Midbrain (tissue), 1 donor: Measurements from ENCODE around the gene WDR43.
A peak's percentile ranks its signal among the peaks of the same experiment; 100 is the strongest.
"Not testable (repeated sequence)": the region's sequence is repeated elsewhere in the genome, so short reads cannot be mapped to it uniquely, and the experiment has no call there.

Experiments
- DNase-seq: peaks from one replicate; lab custom pipeline; 2025; lab: John Stamatoyannopoulos, UW

The WDR43 gene

DNA sequence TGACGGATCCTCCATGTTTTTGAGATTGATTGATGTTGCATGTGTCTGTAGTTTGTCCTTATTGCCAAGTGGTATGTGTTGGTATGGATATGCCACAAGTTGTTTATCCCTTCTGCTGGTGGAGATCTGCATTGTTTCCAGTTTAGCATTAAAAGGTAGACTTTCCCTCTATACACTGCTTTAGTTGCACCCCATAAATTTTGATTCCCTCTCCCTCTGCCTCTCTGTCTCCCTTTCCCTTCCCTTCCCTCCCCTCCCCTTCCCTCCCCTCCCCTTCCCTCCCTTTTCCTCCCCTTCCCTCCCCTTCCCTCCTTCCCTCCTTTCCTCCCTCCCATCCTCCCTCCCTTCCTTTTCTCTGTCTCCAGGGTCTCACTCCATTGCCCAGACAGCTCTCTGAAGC lies 68.0 kb downstream of the WDR43 start:
- DNase-seq = no peak

DNA sequence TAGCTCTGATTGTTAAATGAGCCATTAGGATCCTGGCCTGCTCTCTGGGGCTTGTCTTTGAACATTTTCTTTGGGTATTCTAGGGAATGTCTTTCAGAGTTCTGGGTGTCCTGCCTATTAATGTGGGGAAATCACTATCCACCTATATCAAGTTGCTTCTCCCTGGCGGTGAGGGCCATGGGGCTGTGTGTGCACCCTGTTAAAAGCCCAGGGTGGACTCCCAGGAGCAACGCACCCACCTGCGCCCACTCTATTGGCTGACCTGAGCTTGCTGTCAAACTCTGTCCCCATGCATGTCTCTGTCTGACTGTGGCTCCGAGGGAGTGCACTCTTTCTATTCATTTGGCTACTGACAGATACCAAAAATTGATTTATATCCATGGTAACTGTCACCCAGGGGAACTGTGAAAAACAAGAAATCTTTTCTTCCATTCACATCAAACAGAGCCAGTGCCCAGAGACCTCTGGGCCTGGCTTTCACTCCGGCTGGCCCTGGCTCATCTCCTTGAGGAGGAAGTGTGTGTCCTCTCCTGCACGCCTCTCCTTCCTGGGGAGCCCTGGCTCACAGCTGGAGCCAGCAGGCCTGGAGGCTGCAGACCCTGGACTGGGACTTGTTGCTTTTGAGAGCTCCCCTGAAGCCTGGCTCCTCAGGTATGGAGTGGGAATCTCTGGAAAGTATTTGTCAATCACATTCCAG lies 76.1 kb downstream of the WDR43 start:
- DNase-seq = no peak

GRCh38 chr2:28972778-28973335 lies 78.4 kb downstream of the WDR43 start:
- DNase-seq = no peak

DNA sequence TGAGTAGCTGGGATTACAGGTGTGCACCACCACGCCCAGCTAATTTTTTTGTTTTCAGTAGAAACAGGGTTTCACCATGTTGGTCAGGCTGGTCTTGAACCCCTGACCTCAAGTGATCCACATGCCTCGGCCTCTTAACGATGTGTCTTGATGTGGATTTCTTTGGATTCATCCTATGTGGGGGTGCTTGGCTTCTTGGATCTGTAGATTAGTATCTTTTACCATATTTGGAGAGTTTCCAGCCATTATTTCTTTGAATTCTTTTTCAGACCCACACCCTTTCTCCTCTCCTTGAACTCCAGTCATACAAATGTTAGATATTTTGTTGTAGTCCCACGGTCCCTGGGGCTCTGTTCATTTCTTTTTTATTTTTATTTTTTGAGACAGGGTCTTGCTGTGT lies 79.8 kb downstream of the WDR43 start:
- no peak for DNase-seq

DNA sequence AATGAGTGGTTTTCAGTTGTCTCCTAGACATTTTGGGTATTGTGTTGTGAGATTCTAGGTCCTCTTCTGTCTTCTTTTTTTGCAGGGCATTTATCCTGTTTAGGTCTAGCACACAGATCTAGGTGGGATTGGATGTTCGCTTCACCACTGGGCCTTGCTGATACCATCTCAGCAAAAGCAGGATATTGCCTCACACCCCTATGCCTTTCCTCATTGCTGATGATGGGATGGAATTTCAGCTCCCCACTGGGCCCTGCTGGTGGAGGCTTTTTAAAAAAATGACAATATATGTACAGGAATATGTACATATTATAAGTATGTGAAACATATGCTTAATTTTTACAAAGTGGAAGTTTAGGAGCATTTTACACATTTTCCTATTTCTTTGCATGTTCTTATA lies 81.2 kb downstream of the WDR43 start:
- no peak for DNase-seq

DNA sequence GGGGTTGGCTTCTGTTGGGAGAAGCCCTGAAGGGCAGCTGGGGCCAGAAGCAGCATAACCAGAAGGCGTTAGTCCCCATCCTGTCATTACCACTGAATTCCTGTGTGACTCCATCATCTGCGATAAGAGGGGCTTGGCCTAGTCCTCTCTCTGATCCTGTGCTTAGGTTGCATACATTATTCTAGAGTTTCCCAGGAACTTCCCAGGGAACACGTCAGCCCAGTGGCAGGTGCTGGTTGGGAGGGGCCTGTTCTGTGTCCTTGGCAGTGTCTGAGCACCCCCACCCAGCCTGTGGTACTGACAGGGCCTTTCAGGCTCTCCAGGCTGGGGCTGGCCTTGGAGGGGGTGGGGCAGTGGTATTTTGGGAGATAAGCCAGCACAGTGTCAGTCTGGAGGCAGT lies 82.1 kb downstream of the WDR43 start:
- no peak for DNase-seq

- DNase-seq = no peak
These were observed 82.9 kb downstream of the WDR43 start for GRCh38 chr2:28977176-28977875.

DNA sequence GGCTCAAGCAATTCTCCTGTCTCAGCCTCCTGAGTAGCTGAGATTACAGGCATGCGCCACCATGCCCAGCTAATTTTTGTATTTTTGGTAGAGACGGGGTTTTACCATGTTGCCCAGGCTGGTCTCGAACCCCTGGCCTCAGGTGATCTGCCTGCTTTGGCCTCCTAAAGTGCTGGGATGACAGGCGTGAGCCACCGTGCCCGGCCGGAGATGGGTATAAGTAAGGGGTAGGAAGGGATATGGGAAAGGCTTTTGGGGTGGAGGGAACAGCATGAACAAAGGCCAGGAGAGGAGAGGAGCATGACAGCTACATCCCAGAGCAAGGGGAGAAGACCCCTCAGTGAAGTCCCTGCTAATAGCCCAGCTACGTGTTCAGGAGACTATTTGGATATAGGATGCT lies 83.5 kb downstream of the WDR43 start:
- not testable (repeated sequence) for DNase-seq

GRCh38 chr2:28978606-28979005 lies 84.1 kb downstream of the WDR43 start:
- DNase-seq = no peak

DNA sequence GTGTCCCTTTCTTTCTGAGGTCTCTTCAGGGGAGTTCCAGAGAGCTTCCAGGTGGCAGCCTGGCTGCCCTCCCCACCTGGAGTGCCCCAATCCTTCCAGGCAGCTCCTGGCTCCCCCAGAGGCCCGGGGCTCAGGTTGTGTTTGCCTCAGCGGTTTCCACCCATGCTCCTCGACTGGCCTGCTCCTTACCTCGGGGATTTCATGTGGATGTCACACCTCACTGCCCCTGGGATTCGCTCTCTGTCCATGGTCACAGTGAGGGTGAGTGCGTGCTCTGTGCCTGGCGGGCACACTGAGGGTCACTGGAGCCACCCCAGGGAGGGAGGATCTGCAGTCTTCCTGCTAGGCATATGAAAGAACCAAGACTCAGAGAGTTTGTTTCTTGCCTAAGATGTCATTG lies 84.6 kb downstream of the WDR43 start:
- no peak for DNase-seq

- no peak for DNase-seq
These were observed 85.3 kb downstream of the WDR43 start for GRCh38 chr2:28979576-28980366.

GRCh38 chr2:28980368-28981015 lies 86.0 kb downstream of the WDR43 start:
- peak; percentile 47 for DNase-seq

DNA sequence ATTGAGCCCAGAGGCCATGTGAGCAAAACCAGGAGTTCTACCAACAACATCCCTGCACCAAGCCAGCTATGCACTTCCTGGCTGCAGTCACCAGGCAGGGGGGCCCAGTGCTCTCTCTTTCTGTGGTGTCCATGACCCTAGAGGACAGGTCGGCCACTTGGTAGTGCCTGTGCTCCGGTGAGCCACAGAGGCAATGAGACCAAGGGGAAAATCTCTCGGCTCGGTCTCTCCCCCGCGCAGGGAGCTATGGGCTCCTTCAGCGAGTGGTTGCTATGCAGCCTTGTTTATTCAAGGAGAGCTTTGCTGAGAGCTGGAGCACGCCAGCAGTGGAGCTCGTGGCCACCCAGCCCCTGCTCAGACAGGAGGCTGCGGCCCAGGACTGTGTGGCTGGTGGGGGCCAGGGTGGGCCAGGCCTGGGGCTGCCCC lies 86.6 kb downstream of the WDR43 start, which contains the start of gene TOGARAM2:
Gene TOGARAM2, plus strand, starts transcription at position 283 of the 426 bp plus-strand sequence. CDS start 13,537 bp downstream, outside the sequence.
- peak; percentile 80 for DNase-seq

DNA sequence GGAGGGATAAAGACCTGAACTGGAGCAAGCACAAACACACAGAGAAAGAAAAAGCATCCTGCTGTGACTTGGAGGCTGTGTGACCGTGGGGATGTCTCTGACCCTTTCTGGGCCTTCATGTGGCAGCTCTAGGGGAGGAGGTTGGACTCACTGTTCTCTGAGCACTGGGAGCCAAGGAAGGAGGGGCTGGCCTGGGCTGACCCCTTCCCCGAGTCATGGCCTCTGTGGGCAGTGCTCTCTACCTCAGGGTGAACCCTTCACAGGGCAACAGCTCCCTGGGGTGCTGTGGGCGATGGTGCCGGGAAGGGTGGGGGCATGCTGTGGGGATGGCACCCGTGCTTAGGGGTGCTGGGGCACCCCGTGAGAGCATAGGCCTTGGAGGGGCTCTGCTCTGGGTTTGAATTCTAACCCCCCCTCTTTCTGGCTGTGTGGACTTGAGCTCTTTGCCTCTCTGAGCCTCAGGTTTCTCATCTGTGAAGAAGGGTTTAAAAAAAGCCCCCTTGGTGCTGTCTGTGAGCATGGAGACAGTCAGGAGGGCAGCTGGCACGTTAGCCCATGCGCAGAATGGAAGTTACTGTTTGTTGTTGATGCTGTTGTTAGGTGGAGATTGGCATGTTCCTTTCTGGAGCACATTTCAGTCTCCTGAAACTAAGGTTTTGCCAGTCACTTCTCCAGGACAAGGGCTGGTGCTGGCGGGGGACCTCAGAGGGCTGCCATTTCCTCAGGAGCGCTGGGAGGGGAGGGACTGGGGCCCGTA lies 87.3 kb downstream of the WDR43 start:
- DNase-seq = no peak

DNA sequence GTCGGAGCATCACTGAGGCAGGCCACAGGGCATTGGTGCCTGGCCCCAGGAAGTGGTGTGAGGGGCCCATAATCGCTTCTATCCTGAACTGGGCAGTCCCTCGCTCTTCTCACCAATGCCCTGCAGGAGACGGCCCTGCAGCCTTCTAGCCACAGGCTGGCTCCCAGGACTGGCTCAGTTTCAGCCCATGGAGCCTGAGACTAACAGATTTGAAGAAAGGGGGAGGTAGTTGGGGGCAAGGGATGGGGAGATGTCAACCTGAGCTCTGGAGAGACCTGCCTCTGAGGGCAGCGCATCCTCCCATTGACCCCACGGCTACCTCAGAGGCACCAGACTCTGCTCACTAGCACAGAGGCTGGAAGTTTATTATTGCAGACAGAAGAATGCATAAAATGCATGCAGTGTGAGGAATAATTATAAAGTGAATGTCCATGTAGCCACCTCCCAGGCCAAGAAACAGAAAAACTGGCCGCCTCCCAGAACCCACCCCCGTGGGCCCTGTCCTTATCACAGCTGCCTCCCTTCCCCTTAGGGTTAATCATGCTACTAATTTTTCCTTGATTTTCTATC lies 88.0 kb downstream of the WDR43 start:
- no peak for DNase-seq

DNA sequence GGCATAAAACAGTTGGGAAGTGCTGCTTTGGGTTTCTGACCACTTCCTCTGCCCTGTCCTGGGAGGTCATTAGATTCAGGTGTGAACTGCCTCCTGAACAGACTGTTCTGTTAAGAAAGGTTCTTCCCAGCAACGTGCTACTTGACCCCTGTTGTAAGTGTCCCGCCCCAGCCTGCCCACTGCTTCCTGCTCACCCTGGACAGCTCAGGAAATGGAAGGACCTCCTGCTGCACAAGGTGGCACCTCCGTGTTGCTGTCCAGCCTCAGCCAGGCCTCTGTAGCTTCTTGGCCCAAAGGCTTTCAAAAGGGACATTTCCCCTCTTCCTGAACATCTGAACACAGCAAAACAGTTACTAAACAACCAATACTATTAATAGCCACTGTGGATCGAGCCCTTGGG lies 92.0 kb downstream of the WDR43 start:
- no peak for DNase-seq

DNA sequence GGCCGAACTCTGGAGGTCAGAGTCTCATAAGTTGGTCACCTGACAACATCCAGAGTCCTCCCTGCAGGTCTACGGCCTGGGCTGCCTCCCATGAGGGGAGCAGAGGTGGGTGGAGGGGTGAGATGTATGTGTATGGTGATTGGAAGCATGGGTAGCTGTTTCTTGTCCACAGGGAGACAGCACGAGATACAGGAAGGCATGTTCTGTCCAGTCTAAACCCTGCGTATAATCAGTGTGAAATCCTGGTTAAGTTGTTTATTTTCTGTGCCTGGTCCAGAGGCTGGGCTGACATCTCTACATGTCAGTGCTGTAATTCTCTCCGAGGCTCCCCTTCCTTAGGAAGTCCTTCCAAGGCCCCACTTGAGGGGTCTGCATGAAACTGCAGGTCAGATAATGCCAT lies 95.5 kb downstream of the WDR43 start:
- no peak for DNase-seq

DNA sequence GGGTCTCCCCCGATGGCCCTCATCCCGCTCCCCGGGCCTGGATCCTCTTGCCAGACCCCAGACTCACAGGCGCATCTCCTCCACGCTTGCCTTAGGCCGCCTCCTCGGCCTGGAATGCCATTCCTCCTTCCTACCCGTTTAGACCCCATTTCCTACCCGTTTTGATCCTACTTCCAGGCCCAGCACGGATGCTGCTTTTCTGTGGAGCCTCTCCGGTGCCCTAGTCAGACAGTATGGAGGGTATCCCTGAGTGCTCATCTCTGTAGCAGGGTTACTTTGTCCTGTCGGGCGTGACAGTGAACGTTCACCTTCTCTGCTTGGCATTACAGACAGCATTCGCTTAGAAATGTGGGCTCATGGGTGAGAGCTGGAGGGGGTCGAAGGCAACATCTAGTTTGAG lies 96.0 kb downstream of the WDR43 start:
- no peak for DNase-seq

- DNase-seq = no peak
These were observed 96.6 kb downstream of the WDR43 start for GRCh38 chr2:28991021-28991420.

DNA sequence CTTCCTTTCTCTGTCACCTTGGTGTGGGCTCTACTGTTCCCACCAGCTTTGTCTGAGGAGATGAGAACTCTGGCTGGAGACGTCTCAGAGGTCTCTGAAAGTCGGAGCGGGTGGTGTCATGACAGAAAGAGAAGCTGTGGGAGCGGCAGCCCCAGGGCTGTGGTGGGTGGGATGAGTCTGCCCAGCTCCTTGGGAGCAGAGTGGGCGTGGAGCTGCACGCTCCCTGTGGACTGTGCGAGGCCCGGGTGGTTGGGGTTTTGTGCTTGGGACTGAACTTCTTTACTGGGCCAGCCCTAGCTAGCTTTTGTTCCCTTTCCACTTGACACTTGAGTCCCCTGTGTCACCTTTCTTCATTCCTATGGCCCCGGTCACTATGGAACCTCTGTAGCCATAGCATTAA lies 97.0 kb downstream of the WDR43 start:
- DNase-seq = no peak
